Tibial nerve (tissue), 4 donors: Measurements from ENCODE around the gene ZNF423. TPM values are rescaled to one million over a fixed set of nuclear protein-coding genes. Genes with fewer than 3 reads are reported as not detected.
"Not testable (repeated sequence)": the region's sequence is repeated elsewhere in the genome, so short reads cannot be mapped to it uniquely, and the experiment has no call there.

ENCODE experiments used
- DNase-seq, 2 donors: peaks; one replicate each; pipeline ENCODE4 v3.0.0-alpha.2; 2019; ENCODE audit warnings: low spot score in 2 of 2
- H3K27ac ChIP-seq, 4 donors: fragments of 200-600 bp; sonication (generic) in 3 of 4; one replicate each; pipeline ENCODE4 v1.5.1; 2017 to 2019; ENCODE audit warnings: mild to moderate bottlenecking in 1 of 4
- H3K27me3 ChIP-seq, 2 donors: fragments of 200-600 bp; sonication (generic) in 1 of 2; one replicate each; pipeline versions ENCODE4 v1.5.1 to v1.6.0; 2017 to 2019
- H3K36me3 ChIP-seq, 3 donors: fragments of 200-600 bp; sonication (generic); one replicate each; pipeline ENCODE4 v1.5.1; 2018 to 2019
- H3K4me1 ChIP-seq, 4 donors: fragments of 200-600 bp; sonication (generic) in 3 of 4; one replicate each; pipeline ENCODE4 v1.5.1; 2017 to 2019
- H3K4me3 ChIP-seq, 4 donors: fragments of 200-600 bp; sonication (generic) in 3 of 4; one replicate each; pipeline ENCODE4 v1.5.1; 2017 to 2019; ENCODE audit warnings: mild to moderate bottlenecking in 1 of 4, moderate library complexity in 1 of 4
- H3K9me3 ChIP-seq, 4 donors: fragments of 200-600 bp; sonication (generic) in 3 of 4; one replicate each; pipeline ENCODE4 v1.5.1; 2017 to 2019
- CTCF ChIP-seq, 5 experiments: fragments of 200-600 bp in 3 of 5; fragments of 450-650 bp in 2 of 5; sonication (generic) in 3 of 5; IDR thresholded peaks; one replicate each; pipeline ENCODE4 v1.5.1; 2016 to 2019; ENCODE audit warnings: antibody characterized with exemption in 5 of 5, mild to moderate bottlenecking in 3 of 5, moderate library complexity in 2 of 5
- EP300 ChIP-seq, 2 donors: sonication (generic); formaldehyde crosslinking; IDR thresholded peaks; one replicate each; pipeline ENCODE4 v1.6.1; 2017; ENCODE audit warnings: antibody characterized with exemption in 2 of 2, mild to moderate bottlenecking in 1 of 2
- POLR2A ChIP-seq, 2 donors: fragments of 450-650 bp; IDR thresholded peaks; one replicate each; pipeline ENCODE4 v1.6.1; 2017; ENCODE audit warnings: antibody characterized with exemption in 2 of 2, mild to moderate bottlenecking in 2 of 2, moderate library complexity in 2 of 2
- WGBS, 2 donors: methylation state at CpG; one replicate each; pipeline ENCODE4 v1.1.5; 2018; 5-methylcytosine and 5-hydroxymethylcytosine counted together
- total RNA-seq, 4 donors: library from RNA; depleted of rRNA; stranded (reverse); fragments of >200 nt; gene quantifications; one replicate each; pipeline ENCODE4 v1.1.0, GENCODE V29; 2016

The ZNF423 gene
- total RNA-seq, 4 donors from 2014 or later: 15.9 to 20.5 (median 18.5) TPM

- no peak overlapping the region for H3K4me3 ChIP-seq
- no peaks in the 10 kb centered on the region for H3K27me3 ChIP-seq
- WGBS, 2 donors: 65 to 66% methylated on average over 14 of the region's 14 CpGs
- peak overlapping the region in 2 of 4 donors; percentile 55 to 57 for H3K27ac ChIP-seq
- H3K4me1 ChIP-seq: peaks cover 0 to 35% (median 2%) of the 10 kb centered on the region in 4 donors
- H3K36me3 ChIP-seq: no peaks in the 10 kb centered on the region
- no peak for DNase-seq
- H3K9me3 ChIP-seq: no peaks in the 10 kb centered on the region
- TF ChIP-seq EP300 (IDR thresholded peaks at IDR 0.05): no peak
- no peak for TF ChIP-seq POLR2A (IDR thresholded peaks at IDR 0.05)
- TF ChIP-seq CTCF (IDR thresholded peaks at IDR 0.05): no peak
Measured at GRCh38 chr16:49564496-49565229, 291.2 kb downstream of the ZNF423 start.

DNA sequence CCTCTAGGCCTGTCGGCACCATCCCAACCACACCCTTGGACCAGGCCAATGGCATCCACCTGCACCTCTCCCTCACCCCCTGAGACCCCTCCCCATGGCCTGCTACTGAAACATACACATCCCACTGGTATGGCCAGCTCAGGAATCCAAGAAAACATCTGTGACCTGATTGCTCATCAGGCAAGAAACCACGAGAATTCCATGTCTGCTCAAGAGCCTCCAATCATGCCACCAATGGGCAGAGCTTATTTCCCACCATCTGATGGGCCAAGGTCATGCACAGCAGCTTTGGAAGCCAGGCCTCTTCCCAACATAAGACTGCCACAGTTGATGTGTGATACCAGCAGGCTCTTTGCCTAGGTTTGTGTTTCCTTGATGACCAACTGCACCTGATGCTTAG lies 292.2 kb downstream of the ZNF423 start:
- H3K36me3 ChIP-seq: no peaks in the 10 kb centered on the region
- H3K4me1 ChIP-seq: peaks cover 0 to 35% (median 2%) of the 10 kb centered on the region in 4 donors
- no peak overlapping the region for H3K4me3 ChIP-seq
- no peak for DNase-seq
- no peaks in the 10 kb centered on the region for H3K27me3 ChIP-seq
- no peak overlapping the region for H3K27ac ChIP-seq
- H3K9me3 ChIP-seq: no peaks in the 10 kb centered on the region
- WGBS, 2 donors: 94 to 97% methylated on average over 2 of the region's 2 CpGs
- no peak for TF ChIP-seq POLR2A (IDR thresholded peaks at IDR 0.05)

GRCh38 chr16:49562894-49563293 lies 293.0 kb downstream of the ZNF423 start:
- H3K36me3 ChIP-seq, H3K9me3 ChIP-seq, H3K4me3 ChIP-seq, H3K27ac ChIP-seq, DNase-seq, H3K27me3 ChIP-seq: not testable (repeated sequence)
- peaks cover 0 to 35% (median 2%) of the 10 kb centered on the region in 4 donors for H3K4me1 ChIP-seq
- WGBS, 2 donors: 84 to 89% methylated on average over 8 of the region's 8 CpGs

DNA sequence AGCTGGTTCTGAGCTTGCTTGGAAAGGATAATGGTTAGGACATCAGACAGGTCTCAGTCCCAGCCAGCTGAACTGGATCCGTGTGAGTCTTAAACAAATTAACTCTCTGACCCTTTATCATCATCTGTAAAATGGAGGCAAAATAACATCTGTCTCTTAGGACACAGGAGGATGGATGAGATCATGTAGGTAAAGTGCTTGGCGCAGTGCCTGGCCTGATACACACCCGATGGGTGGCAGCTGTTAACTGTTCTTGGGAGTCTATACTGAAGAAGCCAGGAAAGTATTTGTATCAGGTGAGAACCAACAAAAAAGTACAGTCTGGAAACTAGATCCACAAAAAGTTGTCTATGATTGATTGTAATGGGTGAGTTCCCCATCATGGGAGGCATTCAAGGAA lies 293.7 kb downstream of the ZNF423 start:
- Histone ChIP-seq H3K4me3 (no peak overlapping the region), H3K27me3 (no peaks in the 10 kb centered on the region), H3K27ac (no peak overlapping the region), H3K4me1 (peaks cover 0 to 36% (median 2%) of the 10 kb centered on the region in 4 donors), H3K9me3 (no peaks in the 10 kb centered on the region), H3K36me3 (no peaks in the 10 kb centered on the region)
- DNase-seq: no peak
- WGBS, 2 donors: 79 to 86% methylated on average over 3 of the region's 3 CpGs
- TF ChIP-seq POLR2A (IDR thresholded peaks at IDR 0.05): no peak
- no peak for TF ChIP-seq CTCF (IDR thresholded peaks at IDR 0.05)
- TF ChIP-seq EP300 (IDR thresholded peaks at IDR 0.05): no peak

DNA sequence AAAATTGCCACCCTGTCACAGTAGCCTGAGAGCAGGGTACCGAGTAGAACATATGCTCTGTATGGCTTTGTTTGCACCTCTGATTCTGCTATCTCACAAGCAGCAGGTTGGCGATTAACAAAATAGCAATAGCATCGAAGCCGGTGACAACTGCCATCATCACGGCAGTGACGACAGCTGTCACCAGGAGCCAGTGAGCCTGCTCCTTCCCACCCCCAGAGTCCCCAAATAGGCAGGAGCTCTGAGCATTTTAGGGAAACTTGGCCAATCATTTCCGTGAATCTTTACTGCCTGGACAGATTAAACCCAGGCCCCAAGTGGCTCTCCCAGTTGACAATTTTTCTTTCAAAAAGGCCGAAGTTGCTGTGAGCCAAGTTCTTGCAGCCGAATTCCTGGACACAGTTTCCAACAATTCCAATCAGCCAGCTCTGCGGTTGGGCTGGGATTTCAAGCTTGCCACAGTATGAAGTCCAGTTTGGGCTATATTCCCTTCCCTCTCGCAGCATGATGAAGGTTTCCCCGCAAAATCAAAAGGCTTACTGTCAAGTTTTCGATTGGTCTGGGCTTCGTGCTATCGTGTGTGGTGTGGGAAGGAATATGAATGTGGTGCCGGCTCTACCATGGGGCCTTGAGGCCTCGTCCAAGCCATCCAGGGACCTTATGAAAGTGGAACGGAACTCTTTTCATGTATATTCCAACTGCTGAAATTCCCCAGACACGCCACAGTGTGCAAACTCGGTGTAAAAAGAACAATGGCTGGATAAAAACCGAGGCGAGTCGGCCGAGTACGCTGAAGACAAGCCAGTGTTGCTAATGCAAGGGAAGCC lies 295.7 kb downstream of the ZNF423 start:
- DNase-seq: peak in 1 of 2 donors; percentile 52
- WGBS, 2 donors: 71 to 75% methylated on average over 25 of the region's 25 CpGs
- peaks cover 0 to 27% (median 2%) of the 10 kb centered on the region in 4 donors for H3K4me1 ChIP-seq
- peak overlapping the region in 2 of 4 donors; percentile 18 to 56 for H3K27ac ChIP-seq
- no peaks in the 10 kb centered on the region for H3K27me3 ChIP-seq
- TF ChIP-seq EP300 (IDR thresholded peaks at IDR 0.05): peak in 1 of 2 donors; percentile 20
- TF ChIP-seq POLR2A (IDR thresholded peaks at IDR 0.05): no peak
- no peaks in the 10 kb centered on the region for H3K36me3 ChIP-seq
- peak overlapping the region in 1 of 4 donors; percentile 1 for H3K4me3 ChIP-seq
- no peaks in the 10 kb centered on the region for H3K9me3 ChIP-seq

- TF ChIP-seq EP300 (IDR thresholded peaks at IDR 0.05): no peak
- TF ChIP-seq POLR2A (IDR thresholded peaks at IDR 0.05): no peak
- TF ChIP-seq CTCF (IDR thresholded peaks at IDR 0.05): no peak
- Histone ChIP-seq H3K27me3 (no peaks in the 10 kb centered on the region), H3K27ac (no peak overlapping the region), H3K36me3 (no peaks in the 10 kb centered on the region), H3K4me3 (no peak overlapping the region), H3K9me3 (no peaks in the 10 kb centered on the region), H3K4me1 (peaks cover 0 to 20% (median 0%) of the 10 kb centered on the region in 4 donors)
- no peak for DNase-seq
- 62 to 93% methylated on average over 4 of the region's 4 CpGs for WGBS, 2 donors
Measured at GRCh38 chr16:49559242-49559641, 296.7 kb downstream of the ZNF423 start.
